HG02870 (cell line): ENCODE results near the gene MFAP1.

Experiments used
- ATAC-seq: cut with Tn5 transposase; IDR thresholded peaks from one replicate; pipeline ENCODE4 v1.9.1; 2021; ENCODE audit warnings: mild to moderate bottlenecking, moderate library complexity; ENCODE audit not compliant: unreplicated experiment

MFAP1 gene

GRCh38 chr15:43777267-43777914 lies 47.1 kb downstream of the MFAP1 start:
- ATAC-seq, result peak; percentile 44

- ATAC-seq, result peak; percentile 36
These were observed 47.7 kb downstream of the MFAP1 start, which contains the start of gene ELL3 for GRCh38 chr15:43776718-43777266. ELL3 (minus strand) TSS chr15:43776966; CDS start chr15:43776901, 65 bp downstream.

GRCh38 chr15:43776101-43776717 lies 48.3 kb downstream of the MFAP1 start:
- peak; percentile 62 for ATAC-seq

- no peak for ATAC-seq
These were observed 49.0 kb downstream of the MFAP1 start for GRCh38 chr15:43775411-43775965.

GRCh38 chr15:43774062-43774461 lies 50.4 kb downstream of the MFAP1 start:
- no peak for ATAC-seq

- no peak for ATAC-seq
These were observed 51.9 kb downstream of the MFAP1 start for GRCh38 chr15:43772624-43773023.

- no peak for ATAC-seq
These were observed 52.7 kb downstream of the MFAP1 start for GRCh38 chr15:43771816-43772215.

GRCh38 chr15:43769584-43770228 lies 54.8 kb downstream of the MFAP1 start:
- ATAC-seq, result no peak

GRCh38 chr15:43763819-43764446 lies 60.6 kb downstream of the MFAP1 start:
- ATAC-seq, result no peak

GRCh38 chr15:43762824-43763223 lies 61.7 kb downstream of the MFAP1 start:
- no peak for ATAC-seq
